Measurements from ENCODE around the gene GLIPR1L1.

Gene GLIPR1L1

GRCh38 chr12:75305412-75306332 lies 28.8 kb upstream of the GLIPR1L1 start:
- no peaks in the 10 kb centered on the region for H3K27me3 ChIP-seq (ENCODE audit: insufficient read depth, low read depth)
- H3K27ac ChIP-seq, result no peak overlapping the region
- no peak overlapping the region for H3K4me2 ChIP-seq
- H4K20me1 ChIP-seq (ENCODE audit: insufficient read depth), result no peaks in the 10 kb centered on the region
- no peak overlapping the region for H3K4me3 ChIP-seq (IDR thresholded peaks at IDR 0.05; ENCODE audit: insufficient read depth, low read depth, low read length)
- no peaks in the 10 kb centered on the region for H3K79me2 ChIP-seq (ENCODE audit: insufficient read depth, low read depth)
- H3K4me1 ChIP-seq (ENCODE audit: low read depth, poor library complexity, severe bottlenecking), result no peaks in the 10 kb centered on the region
- no peak overlapping the region for H3K9ac ChIP-seq
- H3K36me3 ChIP-seq (ENCODE audit: insufficient read depth), result no peaks in the 10 kb centered on the region
- no peak for TF ChIP-seq CTCF (conservative IDR thresholded peaks at IDR 0.05; ENCODE audit: low read depth, low read length)
- no peak overlapping the region for H2AFZ ChIP-seq (ENCODE audit: low read depth)

GRCh38 chr12:75308279-75308678 lies 26.2 kb upstream of the GLIPR1L1 start:
- no peak overlapping the region for H2AFZ ChIP-seq (ENCODE audit: low read depth)
- H3K4me1 ChIP-seq (ENCODE audit: low read depth, poor library complexity, severe bottlenecking), result no peaks in the 10 kb centered on the region
- H3K4me3 ChIP-seq (IDR thresholded peaks at IDR 0.05; ENCODE audit: insufficient read depth, low read depth, low read length), result no peak overlapping the region
- H3K9ac ChIP-seq, result no peak overlapping the region
- no peaks in the 10 kb centered on the region for H3K79me2 ChIP-seq (ENCODE audit: insufficient read depth, low read depth)
- no peaks in the 10 kb centered on the region for H3K36me3 ChIP-seq (ENCODE audit: insufficient read depth)
- no peaks in the 10 kb centered on the region for H3K27me3 ChIP-seq (ENCODE audit: insufficient read depth, low read depth)
- no peak for TF ChIP-seq CTCF (conservative IDR thresholded peaks at IDR 0.05; ENCODE audit: low read depth, low read length)
- H3K27ac ChIP-seq, result no peak overlapping the region
- no peak overlapping the region for H3K4me2 ChIP-seq
- H4K20me1 ChIP-seq (ENCODE audit: insufficient read depth), result no peaks in the 10 kb centered on the region

GRCh38 chr12:75311369-75311768 lies 23.1 kb upstream of the GLIPR1L1 start:
- H4K20me1 ChIP-seq (ENCODE audit: insufficient read depth), result no peaks in the 10 kb centered on the region
- H3K9ac ChIP-seq, result no peak overlapping the region
- H3K27ac ChIP-seq, result no peak overlapping the region
- H3K4me3 ChIP-seq (IDR thresholded peaks at IDR 0.05; ENCODE audit: insufficient read depth, low read depth, low read length), result no peak overlapping the region
- H3K79me2 ChIP-seq (ENCODE audit: insufficient read depth, low read depth), result no peaks in the 10 kb centered on the region
- no peaks in the 10 kb centered on the region for H3K4me1 ChIP-seq (ENCODE audit: low read depth, poor library complexity, severe bottlenecking)
- no peaks in the 10 kb centered on the region for H3K36me3 ChIP-seq (ENCODE audit: insufficient read depth)
- no peak overlapping the region for H2AFZ ChIP-seq (ENCODE audit: low read depth)
- no peaks in the 10 kb centered on the region for H3K27me3 ChIP-seq (ENCODE audit: insufficient read depth, low read depth)
- TF ChIP-seq CTCF (conservative IDR thresholded peaks at IDR 0.05; ENCODE audit: low read depth, low read length), result no peak
- H3K4me2 ChIP-seq, result no peak overlapping the region

GRCh38 chr12:75315518-75315917 lies 19.0 kb upstream of the GLIPR1L1 start:
- H2AFZ ChIP-seq (ENCODE audit: low read depth), result no peak overlapping the region
- H3K36me3 ChIP-seq (ENCODE audit: insufficient read depth), result no peaks in the 10 kb centered on the region
- no peak overlapping the region for H3K27ac ChIP-seq

More at GRCh38 chr12:75315518-75315917, 19.0 kb upstream of the GLIPR1L1 start:
- Histone ChIP-seq H3K4me3 (IDR thresholded peaks at IDR 0.05; ENCODE audit: insufficient read depth, low read depth, low read length) (no peak overlapping the region), H3K4me2 (no peak overlapping the region), H3K9ac (no peak overlapping the region), H3K27me3 (ENCODE audit: insufficient read depth, low read depth) (no peaks in the 10 kb centered on the region), H4K20me1 (ENCODE audit: insufficient read depth) (no peaks in the 10 kb centered on the region), H3K4me1 (ENCODE audit: low read depth, poor library complexity, severe bottlenecking) (no peaks in the 10 kb centered on the region), H3K79me2 (ENCODE audit: insufficient read depth, low read depth) (no peaks in the 10 kb centered on the region)
- TF ChIP-seq CTCF (conservative IDR thresholded peaks at IDR 0.05; ENCODE audit: low read depth, low read length), result no peak

Measured in KMS-11 (cell line).